Gastrocnemius medialis (tissue), 4 donors: ENCODE measurements around the gene OTX2. TPM values are rescaled to one million over a fixed set of nuclear protein-coding genes. Genes with fewer than 3 reads are reported as not detected.

Experiments
- ATAC-seq, 2 donors: fragments of 150-250 bp; one replicate each; pipeline ENCODE4 v1.9.1; 2016
- DNase-seq, 2 donors: peaks; one replicate each; pipeline ENCODE4 v3.0.0-alpha.2; 2019
- H3K27ac ChIP-seq, 4 donors: fragments of 200-600 bp; sonication (generic); 1 replicate in 1 of 4; 2 replicates in 3 of 4; pipeline ENCODE4 v1.5.1; 2016 to 2018; ENCODE audit warnings: mild to moderate bottlenecking in 2 of 4, moderate library complexity in 1 of 4
- H3K27me3 ChIP-seq, 3 donors: fragments of 200-600 bp; sonication (generic) in 2 of 3; 1 replicate in 1 of 3; 2 replicates in 2 of 3; pipeline versions ENCODE4 v1.5.1 to v1.6.0; 2016 to 2019; ENCODE audit warnings: mild to moderate bottlenecking in 1 of 3, moderate library complexity in 1 of 3
- H3K36me3 ChIP-seq, 2 donors: fragments of 200-600 bp; sonication (generic) in 1 of 2; one replicate each; pipeline ENCODE4 v1.5.1; 2017 to 2018
- H3K4me1 ChIP-seq, 2 donors: fragments of 200-600 bp; sonication (generic) in 1 of 2; one replicate each; pipeline ENCODE4 v1.5.1; 2016 to 2017; ENCODE audit warnings: mild to moderate bottlenecking in 2 of 2
- H3K4me3 ChIP-seq, 4 donors: fragments of 200-600 bp; sonication (generic) in 3 of 4; 1 replicate in 1 of 4; 2 replicates in 3 of 4; pipeline ENCODE4 v1.5.1; 2016 to 2019; ENCODE audit warnings: mild to moderate bottlenecking in 2 of 4
- H3K9me3 ChIP-seq, 3 donors: fragments of 200-600 bp; sonication (generic) in 2 of 3; 1 replicate in 1 of 3; 2 replicates in 2 of 3; pipeline ENCODE4 v1.5.1; 2016 to 2019
- POLR2A ChIP-seq, 2 donors: fragments of 450-650 bp; IDR thresholded peaks; one replicate each; pipeline ENCODE4 v1.6.1; 2017; ENCODE audit warnings: antibody characterized with exemption in 2 of 2, mild to moderate bottlenecking in 2 of 2, moderate library complexity in 2 of 2
- in situ Hi-C, 4 donors: fragments of 200-750 bp; cut with MboI; loops; one replicate each; pipeline versions ENCODE4 v1.15.0 to v1.8.0; 2017; ENCODE audit warnings: low sequenced_read_pairs in 4 of 4
- intact Hi-C: fragments of 100-400 bp; cut with DNase I; formaldehyde crosslinking; loops from one replicate; pipeline ENCODE4 v1.15.1; 2023; ENCODE audit warnings: low total_unique reads
- total RNA-seq, 4 donors: library from RNA; depleted of rRNA; stranded (reverse); fragments of >200 nt; gene quantifications; one replicate each; pipeline versions ENCODE4 v1.1.0 to v1.2.3, GENCODE V29; 2016
- TF ChIP-seq, protein P1 (sequence below), 5 experiments: fragments of 450-650 bp in 3 of 5; fragments of 200-600 bp in 2 of 5; sonication (generic) in 2 of 5; IDR thresholded peaks in 4 of 5; conservative IDR thresholded peaks in 1 of 5; 1 replicate in 4 of 5; 2 replicates in 1 of 5; pipeline ENCODE4 v1.5.1; 2016 to 2019; ENCODE audit warnings: antibody characterized with exemption in 5 of 5, mild to moderate bottlenecking in 3 of 5, moderate library complexity in 3 of 5

Gene OTX2
- total RNA-seq, 4 donors from 2014 or later = not detected

DNA sequence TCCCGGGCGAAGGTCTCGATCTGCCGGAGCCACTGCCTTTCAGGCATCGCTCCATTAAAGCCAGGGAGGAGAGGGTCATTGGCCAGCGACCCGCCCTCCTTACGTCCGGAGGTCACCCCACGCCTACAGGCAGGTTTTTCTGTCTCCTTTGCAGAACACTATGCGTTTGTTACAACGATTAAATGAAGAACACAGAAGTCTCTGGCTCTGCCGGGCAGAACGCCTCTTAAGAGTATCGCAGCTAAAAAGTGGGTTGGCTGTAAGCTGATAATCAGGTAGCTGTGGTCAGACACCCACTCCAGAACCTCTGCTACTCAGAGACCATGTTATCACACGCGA is 15.0 kb downstream of the OTX2 start:
- in situ Hi-C loops = no loop called here
- DNase-seq (no peak), ATAC-seq (no peak)
- H3K4me3 ChIP-seq = no peak overlapping the region
- no peaks in the 10 kb centered on the region for H3K9me3 ChIP-seq
- intact Hi-C loops = no loop called here
- no peak overlapping the region for H3K27ac ChIP-seq
- TF ChIP-seq, protein P1, sequence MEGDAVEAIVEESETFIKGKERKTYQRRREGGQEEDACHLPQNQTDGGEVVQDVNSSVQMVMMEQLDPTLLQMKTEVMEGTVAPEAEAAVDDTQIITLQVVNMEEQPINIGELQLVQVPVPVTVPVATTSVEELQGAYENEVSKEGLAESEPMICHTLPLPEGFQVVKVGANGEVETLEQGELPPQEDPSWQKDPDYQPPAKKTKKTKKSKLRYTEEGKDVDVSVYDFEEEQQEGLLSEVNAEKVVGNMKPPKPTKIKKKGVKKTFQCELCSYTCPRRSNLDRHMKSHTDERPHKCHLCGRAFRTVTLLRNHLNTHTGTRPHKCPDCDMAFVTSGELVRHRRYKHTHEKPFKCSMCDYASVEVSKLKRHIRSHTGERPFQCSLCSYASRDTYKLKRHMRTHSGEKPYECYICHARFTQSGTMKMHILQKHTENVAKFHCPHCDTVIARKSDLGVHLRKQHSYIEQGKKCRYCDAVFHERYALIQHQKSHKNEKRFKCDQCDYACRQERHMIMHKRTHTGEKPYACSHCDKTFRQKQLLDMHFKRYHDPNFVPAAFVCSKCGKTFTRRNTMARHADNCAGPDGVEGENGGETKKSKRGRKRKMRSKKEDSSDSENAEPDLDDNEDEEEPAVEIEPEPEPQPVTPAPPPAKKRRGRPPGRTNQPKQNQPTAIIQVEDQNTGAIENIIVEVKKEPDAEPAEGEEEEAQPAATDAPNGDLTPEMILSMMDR (IDR thresholded peaks at IDR 0.05 in 4 of 5, conservative IDR thresholded peaks at IDR 0.05 in 1 of 5) = no peak
- TF ChIP-seq POLR2A (IDR thresholded peaks at IDR 0.05) = no peak
- peaks cover 74 to 83% (median 75%) of the 10 kb centered on the region in 3 donors for H3K27me3 ChIP-seq
- H3K4me1 ChIP-seq = no peaks in the 10 kb centered on the region
- no peaks in the 10 kb centered on the region for H3K36me3 ChIP-seq

DNA sequence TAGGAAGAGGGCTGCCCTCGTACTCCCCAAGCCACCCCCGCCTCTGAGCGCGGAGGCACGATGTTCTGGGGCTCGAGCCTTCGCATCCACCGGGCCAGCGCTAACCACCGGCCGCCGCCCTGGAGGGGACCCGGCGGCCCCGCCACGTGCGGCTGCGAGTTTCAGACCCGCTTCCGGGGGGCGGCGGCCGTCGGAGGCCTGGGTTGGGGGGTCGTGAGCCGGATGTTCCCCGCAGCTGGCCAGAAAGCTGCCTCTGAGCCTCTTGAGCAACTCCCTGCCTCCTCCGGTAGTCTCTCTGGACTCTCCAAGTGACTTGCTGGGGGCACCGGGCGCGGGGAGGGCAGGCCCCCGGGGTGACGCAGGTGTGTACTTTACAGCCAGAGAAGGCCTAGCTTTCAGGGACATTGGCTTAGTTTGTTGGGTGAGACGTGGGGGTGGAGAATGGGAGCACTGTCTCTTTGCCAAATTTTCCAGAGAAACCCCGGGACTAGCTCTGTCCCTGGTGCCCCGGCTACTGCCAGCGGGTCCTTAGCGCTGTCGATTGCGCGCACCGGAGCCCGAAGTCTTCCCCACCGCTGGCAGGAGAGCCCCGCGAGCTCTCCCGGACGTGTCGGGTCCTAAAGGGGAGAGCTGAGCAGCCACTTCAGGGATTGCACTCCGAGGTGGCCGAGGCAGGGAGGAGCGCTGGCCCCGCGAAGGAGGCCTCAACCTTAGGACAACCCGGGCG is 15.6 kb downstream of the OTX2 start:
- Histone ChIP-seq H3K36me3 (no peaks in the 10 kb centered on the region), H3K4me1 (no peaks in the 10 kb centered on the region), H3K27me3 (peaks cover 68 to 77% (median 73%) of the 10 kb centered on the region in 3 donors), H3K9me3 (no peaks in the 10 kb centered on the region), H3K4me3 (no peak overlapping the region), H3K27ac (no peak overlapping the region)
- in situ Hi-C loops (no loop called here), intact Hi-C loops (no loop called here)
- DNase-seq (no peak), ATAC-seq (no peak)
- TF ChIP-seq, protein P1 (IDR thresholded peaks at IDR 0.05 in 4 of 5, conservative IDR thresholded peaks at IDR 0.05 in 1 of 5) = no peak
- TF ChIP-seq POLR2A (IDR thresholded peaks at IDR 0.05) = no peak

DNA sequence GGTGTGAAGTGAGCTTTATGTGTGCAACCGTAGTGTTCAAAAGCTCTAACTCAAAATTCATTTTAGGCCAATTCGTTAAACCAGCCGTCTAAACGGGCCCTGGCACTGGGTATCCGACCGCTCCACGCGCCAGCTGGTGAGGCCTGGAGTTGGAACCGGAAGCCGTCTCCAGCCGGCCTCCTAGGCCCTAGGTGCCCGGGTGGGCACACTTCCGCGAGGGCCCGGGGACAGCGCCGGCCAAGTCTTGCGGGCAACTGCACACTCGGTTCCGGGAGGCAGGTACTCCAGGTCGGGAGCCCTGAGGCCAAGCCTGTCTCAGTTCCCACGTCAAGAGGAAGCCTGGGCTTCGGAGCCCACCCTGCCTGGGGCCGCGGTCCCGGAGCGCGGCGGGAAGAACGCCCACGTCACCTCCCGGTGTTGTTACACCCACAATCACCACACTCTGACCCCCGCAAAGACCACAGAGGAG is 16.2 kb downstream of the OTX2 start:
- ATAC-seq (no peak), DNase-seq (no peak)
- Histone ChIP-seq H3K4me1 (no peaks in the 10 kb centered on the region), H3K9me3 (no peaks in the 10 kb centered on the region), H3K36me3 (no peaks in the 10 kb centered on the region), H3K27me3 (peaks cover 62 to 71% (median 70%) of the 10 kb centered on the region in 3 donors), H3K27ac (no peak overlapping the region), H3K4me3 (no peak overlapping the region)
- no peak for TF ChIP-seq POLR2A (IDR thresholded peaks at IDR 0.05)
- TF ChIP-seq, protein P1 (IDR thresholded peaks at IDR 0.05 in 4 of 5, conservative IDR thresholded peaks at IDR 0.05 in 1 of 5) = no peak
- intact Hi-C loops = no loop called here
- in situ Hi-C loops = no loop called here

DNA sequence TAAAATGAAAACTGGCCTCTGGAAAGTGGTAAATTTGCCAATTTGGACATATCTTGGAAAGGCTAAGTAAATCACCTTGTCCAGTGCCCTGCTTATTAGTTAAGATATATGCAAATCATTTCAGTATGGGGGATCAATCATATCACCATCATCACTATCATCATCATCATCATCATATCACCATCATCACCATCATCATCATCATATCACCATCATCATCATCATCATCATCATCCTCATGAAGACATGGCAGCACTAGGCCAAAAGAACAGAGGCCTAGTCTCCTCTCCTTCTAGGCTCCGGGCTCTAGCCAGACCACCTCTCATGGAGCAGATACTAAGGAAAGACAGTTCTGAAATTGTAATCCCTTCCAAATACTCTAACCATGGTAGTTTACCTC is 20.3 kb downstream of the OTX2 start:
- no peak for ATAC-seq
- TF ChIP-seq, protein P1 (IDR thresholded peaks at IDR 0.05 in 4 of 5, conservative IDR thresholded peaks at IDR 0.05 in 1 of 5) = no peak
- TF ChIP-seq POLR2A (IDR thresholded peaks at IDR 0.05) = no peak
- H3K4me3 ChIP-seq = no peak overlapping the region
- DNase-seq = no peak
- no peaks in the 10 kb centered on the region for H3K9me3 ChIP-seq
- H3K27ac ChIP-seq = no peak overlapping the region
- no peaks in the 10 kb centered on the region for H3K4me1 ChIP-seq
- H3K36me3 ChIP-seq = no peaks in the 10 kb centered on the region
- intact Hi-C loops (no loop called here), in situ Hi-C loops (no loop called here)
- peaks cover 21 to 36% (median 30%) of the 10 kb centered on the region in 3 donors for H3K27me3 ChIP-seq
